HCT116 (cell line): Measurements from ENCODE around the gene ACSL4.

Experiments used
- CEBPB ChIP-seq: IDR thresholded peaks from 2 replicates; pipeline ENCODE4 v1.6.1; 2012; ENCODE audit warnings: low read depth
- CTCF ChIP-seq, 3 experiments: fragments of 200-600 bp in 1 of 3; sonication (generic) in 1 of 3; IDR thresholded peaks in 2 of 3; conservative IDR thresholded peaks in 1 of 3; 2 replicates each; pipeline ENCODE4 v1.5.1; 2012 to 2017; ENCODE audit warnings: low read depth in 2 of 3, low read length in 2 of 3, antibody characterized with exemption in 1 of 3, borderline replicate concordance in 1 of 3, control low read depth in 1 of 3, mild to moderate bottlenecking in 1 of 3, mixed read lengths in 1 of 3, mixed run types in 1 of 3, moderate library complexity in 1 of 3; ENCODE audit not compliant: insufficient read depth in 1 of 3
- EZH2 ChIP-seq: fragments of 200-600 bp; sonication (generic); IDR thresholded peaks from 2 replicates; pipeline ENCODE4 v1.6.1; 2017; ENCODE audit warnings: antibody characterized with exemption, mixed run types
- EZH2phosphoT487 ChIP-seq: fragments of 200-600 bp; IDR thresholded peaks from 2 replicates; pipeline ENCODE4 v1.6.1; 2018; ENCODE audit warnings: antibody characterized with exemption, borderline replicate concordance
- JUND ChIP-seq: IDR thresholded peaks from 2 replicates; pipeline ENCODE4 v1.6.1; 2012
- MAX ChIP-seq: IDR thresholded peaks from 2 replicates; pipeline ENCODE4 v1.6.1; 2012
- POLR2A ChIP-seq: IDR thresholded peaks from 2 replicates; pipeline ENCODE4 v1.7.0; 2011; ENCODE audit warnings: borderline replicate concordance; ENCODE audit not compliant: insufficient read depth, insufficient read length; ENCODE audit errors: extremely low read depth
- POLR2AphosphoS5 ChIP-seq: IDR thresholded peaks from 2 replicates; pipeline ENCODE4 v1.6.1; 2011; ENCODE audit warnings: mild to moderate bottlenecking, low read depth, low read length, moderate library complexity
- RAD21 ChIP-seq: IDR thresholded peaks from 2 replicates; pipeline ENCODE4 v1.6.1; 2012; ENCODE audit warnings: low read depth, mild to moderate bottlenecking
- REST ChIP-seq: IDR thresholded peaks from 2 replicates; pipeline ENCODE4 v1.6.1; 2012; ENCODE audit warnings: low read depth
- ZFX ChIP-seq: fragments of 450-650 bp; IDR thresholded peaks from 2 replicates; pipeline ENCODE4 v1.6.1; 2017
- ZNF274 ChIP-seq: fragments of 200-500 bp; sonication (Bioruptor generic); IDR thresholded peaks from 2 replicates; pipeline ENCODE4 v1.6.1; 2014; ENCODE audit warnings: mild to moderate bottlenecking, low read depth, low read length, inconsistent platforms

- TF ChIP-seq CTCF (IDR thresholded peaks at IDR 0.05 in 2 of 3, conservative IDR thresholded peaks at IDR 0.05 in 1 of 3; ENCODE audit: borderline replicate concordance in 1 of 3, insufficient read depth in 1 of 3, low read depth in 2 of 3, low read length in 2 of 3), result no peak
- no peak for TF ChIP-seq POLR2A
- no peak for TF ChIP-seq ZNF274
- no peak for TF ChIP-seq EZH2
- no peak for TF ChIP-seq EZH2phosphoT487
- no peak for TF ChIP-seq POLR2AphosphoS5
- TF ChIP-seq REST, result no peak
- TF ChIP-seq RAD21, result no peak
- no peak for TF ChIP-seq CEBPB
- TF ChIP-seq ZFX, result no peak
- TF ChIP-seq JUND, result no peak
- no peak for TF ChIP-seq MAX
Observed at GRCh38 chrX:109735202-109735744, 2.2 kb upstream of the ACSL4 start.
